Fibroblast of mammary gland (primary cell): Measurements from ENCODE around the gene OGN.

Experiments used
- DNase-seq: peaks from one replicate; pipeline ENCODE4 v3.0.0-alpha.2; 2010; ENCODE audit warnings: low read depth
- H3K4me3 ChIP-seq: 2 replicates; pipeline ENCODE4 v1.5.1; 2011; ENCODE audit warnings: low read depth, mild to moderate bottlenecking, low read length, moderate library complexity; ENCODE audit not compliant: control insufficient read depth
- TF ChIP-seq, protein P1 (sequence below): conservative IDR thresholded peaks from 2 replicates; pipeline ENCODE4 v1.5.1; 2011; ENCODE audit warnings: low read depth, low read length, inconsistent platforms; ENCODE audit not compliant: control insufficient read depth, insufficient read depth

OGN gene

DNA sequence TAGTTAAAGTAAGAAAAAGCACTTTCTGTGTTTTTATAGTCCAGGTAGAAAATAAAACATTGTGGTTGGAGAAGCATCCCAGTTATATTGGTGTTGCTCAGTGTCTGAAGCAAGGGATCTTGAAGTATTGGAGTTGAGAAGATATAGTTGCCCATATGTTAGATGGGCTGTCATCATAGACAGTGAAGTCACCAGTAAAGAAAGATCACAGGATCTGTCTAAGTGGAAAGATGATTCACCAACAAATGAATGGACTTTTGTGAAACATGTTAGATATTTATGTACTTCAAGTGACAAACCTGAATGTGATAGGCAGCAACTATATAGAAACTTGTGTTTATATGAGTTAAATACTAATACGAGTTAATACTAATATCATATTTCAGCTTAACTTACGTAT is 11.7 kb downstream of the OGN start:
- H3K4me3 ChIP-seq, result no peak overlapping the region
- DNase-seq, result peak; percentile 71
- TF ChIP-seq, protein P1, sequence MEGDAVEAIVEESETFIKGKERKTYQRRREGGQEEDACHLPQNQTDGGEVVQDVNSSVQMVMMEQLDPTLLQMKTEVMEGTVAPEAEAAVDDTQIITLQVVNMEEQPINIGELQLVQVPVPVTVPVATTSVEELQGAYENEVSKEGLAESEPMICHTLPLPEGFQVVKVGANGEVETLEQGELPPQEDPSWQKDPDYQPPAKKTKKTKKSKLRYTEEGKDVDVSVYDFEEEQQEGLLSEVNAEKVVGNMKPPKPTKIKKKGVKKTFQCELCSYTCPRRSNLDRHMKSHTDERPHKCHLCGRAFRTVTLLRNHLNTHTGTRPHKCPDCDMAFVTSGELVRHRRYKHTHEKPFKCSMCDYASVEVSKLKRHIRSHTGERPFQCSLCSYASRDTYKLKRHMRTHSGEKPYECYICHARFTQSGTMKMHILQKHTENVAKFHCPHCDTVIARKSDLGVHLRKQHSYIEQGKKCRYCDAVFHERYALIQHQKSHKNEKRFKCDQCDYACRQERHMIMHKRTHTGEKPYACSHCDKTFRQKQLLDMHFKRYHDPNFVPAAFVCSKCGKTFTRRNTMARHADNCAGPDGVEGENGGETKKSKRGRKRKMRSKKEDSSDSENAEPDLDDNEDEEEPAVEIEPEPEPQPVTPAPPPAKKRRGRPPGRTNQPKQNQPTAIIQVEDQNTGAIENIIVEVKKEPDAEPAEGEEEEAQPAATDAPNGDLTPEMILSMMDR, result no peak

DNA sequence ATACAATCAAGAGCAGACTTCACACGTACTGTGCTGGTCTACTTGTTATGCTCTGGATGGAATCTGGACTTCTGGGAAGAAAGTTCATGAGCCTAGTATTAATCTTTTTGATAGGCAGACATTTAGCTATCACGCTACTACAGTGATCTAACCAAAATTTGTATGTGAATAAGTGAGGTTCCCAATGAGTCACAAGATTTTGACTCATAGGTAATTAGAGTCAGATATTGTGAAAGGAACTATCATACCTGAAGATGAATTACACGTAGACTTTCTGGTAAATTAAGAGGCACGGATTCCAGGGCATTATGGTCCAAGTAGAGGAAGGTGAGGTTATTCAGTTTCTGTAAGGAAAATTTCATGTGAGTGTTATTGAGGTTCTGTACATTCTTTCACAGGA is 18.4 kb downstream of the OGN start:
- DNase-seq, result peak; percentile 78
- TF ChIP-seq, protein P1, result no peak
- no peak overlapping the region for H3K4me3 ChIP-seq

DNA sequence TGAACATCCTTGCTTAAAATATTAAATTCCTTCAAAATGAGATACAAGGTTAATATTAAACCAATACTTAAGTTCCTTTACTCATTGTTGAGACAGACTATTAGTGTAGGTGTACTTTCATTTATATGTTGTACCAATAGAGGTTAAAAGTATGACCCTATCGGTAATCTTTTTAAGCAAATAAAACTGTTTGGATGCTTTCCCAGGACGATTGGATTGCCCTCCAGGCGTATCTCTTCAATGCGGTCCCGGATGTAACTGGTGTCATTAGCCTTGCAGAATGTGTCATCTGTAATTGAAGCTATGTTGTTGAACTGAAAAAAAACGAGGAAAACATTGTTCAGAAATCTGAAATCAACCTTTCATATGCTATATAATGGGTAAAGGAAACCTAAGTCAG is 18.9 kb downstream of the OGN start:
- TF ChIP-seq, protein P1, result no peak
- no peak overlapping the region for H3K4me3 ChIP-seq
- peak; percentile 38 for DNase-seq

DNA sequence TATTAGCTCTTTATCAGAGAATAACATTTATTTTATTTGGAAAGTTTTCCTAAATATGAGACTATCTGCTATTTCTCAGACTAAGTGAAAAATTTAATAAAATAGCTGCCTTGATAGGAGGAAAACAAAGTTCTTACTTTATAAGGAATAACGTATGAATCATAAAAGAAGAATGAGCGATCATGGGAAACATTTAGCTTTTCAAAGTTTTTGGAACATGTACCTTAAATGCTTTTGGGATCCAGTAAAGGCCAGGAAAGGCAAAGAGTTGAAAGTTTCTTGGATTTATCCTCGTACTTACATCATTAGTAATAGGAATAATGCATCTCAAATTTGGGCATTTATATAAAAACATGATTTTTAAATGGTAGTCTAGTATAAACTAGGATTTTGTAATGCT is 19.4 kb downstream of the OGN start:
- TF ChIP-seq, protein P1, result no peak
- DNase-seq, result peak; percentile 57

DNA sequence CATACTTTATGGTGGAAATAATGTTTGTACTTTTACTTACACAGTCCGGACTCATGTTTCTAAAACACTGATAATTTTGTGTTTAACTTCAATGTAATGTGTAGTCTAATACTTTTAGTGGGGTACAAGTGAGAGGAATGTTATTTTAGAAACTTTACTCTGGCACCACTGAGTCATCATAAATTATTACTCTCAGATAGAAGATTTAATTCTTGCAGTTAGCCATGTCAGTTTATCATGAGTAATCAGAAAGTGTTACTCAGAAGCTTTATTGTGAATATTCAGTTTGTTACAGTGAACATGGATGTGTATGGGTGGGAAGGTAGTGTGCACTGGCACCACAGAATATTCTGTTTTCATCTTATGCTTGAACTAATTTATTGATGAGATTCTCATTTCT is 20.0 kb downstream of the OGN start:
- no peak overlapping the region for H3K4me3 ChIP-seq
- TF ChIP-seq, protein P1, result no peak
- DNase-seq, result peak; percentile 73

More for the DNA sequence above, 19.4 kb downstream of the OGN start:
- no peak overlapping the region for H3K4me3 ChIP-seq

DNA sequence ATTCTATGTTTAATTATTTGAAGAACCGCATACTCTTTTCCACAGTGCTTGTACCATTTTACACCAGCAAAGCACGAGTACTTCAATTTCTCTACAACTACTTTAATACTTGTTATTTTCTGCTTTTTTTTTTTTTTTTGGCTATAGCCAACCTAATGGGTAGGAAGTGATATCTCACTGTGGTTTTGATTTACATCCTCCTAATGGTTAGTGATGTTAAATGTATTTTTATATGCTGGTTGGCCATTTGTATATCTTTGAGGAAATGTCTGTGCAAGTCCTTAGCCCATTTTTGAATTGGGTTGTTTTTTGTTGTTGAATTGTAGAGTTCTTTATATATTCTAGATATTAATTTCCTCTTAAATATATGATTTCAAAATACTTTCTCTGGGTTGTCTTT is 22.6 kb downstream of the OGN start:
- H3K4me3 ChIP-seq, result no peak overlapping the region
- TF ChIP-seq, protein P1, result no peak
- DNase-seq, result no peak

DNA sequence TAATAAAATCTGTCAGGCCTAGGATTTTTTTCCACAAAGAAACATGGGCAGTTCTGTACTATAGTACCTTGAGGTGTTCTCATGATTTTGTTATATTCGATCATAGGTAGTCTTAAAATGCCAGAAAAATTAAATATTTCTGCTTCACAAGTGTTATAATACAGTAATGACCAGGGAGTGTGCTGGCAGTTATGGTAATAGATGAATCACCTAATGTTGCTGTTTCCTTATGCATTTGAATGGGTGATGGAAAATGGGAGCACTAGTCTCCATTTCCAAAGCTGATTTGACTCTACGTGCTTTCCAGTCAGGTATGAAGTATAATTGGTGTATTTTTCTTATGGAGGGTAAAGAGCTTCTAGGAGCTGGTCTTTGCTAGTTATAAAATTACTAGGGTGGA is 23.8 kb downstream of the OGN start:
- no peak overlapping the region for H3K4me3 ChIP-seq
- TF ChIP-seq, protein P1, result no peak
- no peak for DNase-seq
